Fibroblast of villous mesenchyme (primary cell): Measurements from ENCODE around the gene IFNA1. TPM values are rescaled to one million over a fixed set of nuclear protein-coding genes. Genes with fewer than 3 reads are reported as not detected.
A peak's percentile ranks its signal among the peaks of the same experiment; 100 is the strongest.
"Not testable (repeated sequence)": the region's sequence is repeated elsewhere in the genome, so short reads cannot be mapped to it uniquely, and the experiment has no call there.

Experiments
- DNase-seq: peaks from one replicate; pipeline ENCODE4 v3.0.0-alpha.2; 2010; ENCODE audit warnings: low read depth
- H3K4me3 ChIP-seq: 2 replicates; pipeline ENCODE4 v1.5.1; 2011; ENCODE audit warnings: low read depth, mild to moderate bottlenecking, low read length
- CTCF ChIP-seq: IDR thresholded peaks from 2 replicates; pipeline ENCODE4 v1.5.1; 2012; ENCODE audit warnings: low read depth, mild to moderate bottlenecking, low read length; ENCODE audit not compliant: insufficient read depth
- total RNA-seq: library from RNA; depleted of rRNA; stranded (reverse); fragments of >200 nt; gene quantifications from 2 replicates; pipeline ENCODE4 v1.2.3, GENCODE V29; 2012

Gene IFNA1
- total RNA-seq, 1 donor: not detected

GRCh38 chr9:21415493-21416267 lies 24.6 kb upstream of the IFNA1 start:
- no peak for TF ChIP-seq CTCF
- no peak overlapping the region for H3K4me3 ChIP-seq
- peak; percentile 52 for DNase-seq

- TF ChIP-seq CTCF: no peak
- no peak overlapping the region for H3K4me3 ChIP-seq
- no peak for DNase-seq
These were observed 12.0 kb upstream of the IFNA1 start for GRCh38 chr9:21428235-21428634.

GRCh38 chr9:21429191-21429590 lies 11.0 kb upstream of the IFNA1 start:
- no peak for TF ChIP-seq CTCF
- no peak overlapping the region for H3K4me3 ChIP-seq
- no peak for DNase-seq

GRCh38 chr9:21432672-21433425 lies 7.4 kb upstream of the IFNA1 start:
- no peak for TF ChIP-seq CTCF
- no peak overlapping the region for H3K4me3 ChIP-seq
- DNase-seq: no peak

GRCh38 chr9:21434202-21435014 lies 5.8 kb upstream of the IFNA1 start:
- peak; percentile 57 for TF ChIP-seq CTCF
- peak; percentile 78 for DNase-seq
- H3K4me3 ChIP-seq: no peak overlapping the region

GRCh38 chr9:21435015-21435383 lies 5.2 kb upstream of the IFNA1 start:
- not testable (repeated sequence) for DNase-seq, H3K4me3 ChIP-seq
